ENCODE measurements around the gene MAPK12. TPM values are rescaled to one million over a fixed set of nuclear protein-coding genes. Genes with fewer than 3 reads are reported as not detected.

The MAPK12 gene
- total and polyA plus RNA-seq, 2 donors (not counting 1 experiment from before 2014, with no cell fraction given) = 6.5 to 7.8 TPM

DNA sequence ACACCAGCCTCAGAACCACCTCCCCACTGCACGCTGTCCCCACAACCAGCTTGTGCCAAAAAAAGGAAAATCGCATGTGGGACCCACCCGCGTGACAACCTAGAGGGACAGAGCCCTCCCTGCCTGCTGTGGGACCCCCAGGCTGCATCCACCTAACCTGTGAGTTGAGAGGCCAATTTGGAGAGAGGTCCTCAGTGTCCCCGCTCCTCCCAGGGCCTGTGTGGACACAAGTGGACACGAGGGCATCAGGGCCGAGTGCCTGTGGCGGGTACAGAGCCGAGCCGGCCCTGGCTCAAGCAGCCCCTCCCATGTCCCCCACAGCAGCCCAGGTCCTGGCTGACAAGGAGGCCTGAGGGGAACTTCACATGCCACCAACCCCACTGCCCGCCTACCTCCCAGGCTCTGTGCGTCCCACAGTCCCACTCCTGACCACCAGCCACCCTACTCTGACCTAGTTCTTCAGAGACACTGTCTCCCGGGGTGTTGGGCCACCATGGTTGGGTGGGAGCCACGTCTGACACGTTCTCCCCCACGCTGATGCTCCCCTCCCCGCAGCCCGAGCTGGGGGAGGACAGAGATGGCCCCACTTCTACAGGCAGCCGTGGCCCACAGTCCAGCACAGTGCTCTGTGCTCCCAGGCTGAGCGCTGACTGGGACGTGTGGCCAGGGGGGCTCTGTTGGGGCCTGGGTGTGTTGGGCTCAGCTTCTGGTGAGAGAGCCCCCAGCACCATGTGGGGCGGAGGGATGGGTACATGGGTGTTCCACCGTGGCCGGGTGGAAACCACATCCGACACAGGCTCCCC is 41.5 kb downstream of the MAPK12 start:
- H3K4me3 Mint-ChIP-seq = no peak overlapping the region
- H3K4me3 ChIP-seq (ENCODE audit: control extremely low read depth in 1 of 5, extremely low read depth in 1 of 5, insufficient read depth in 1 of 5, low read depth in 2 of 5, low read length in 4 of 5) = no peak overlapping the region
- H3K27me3 Mint-ChIP-seq = no peaks in the 10 kb centered on the region
- H3K4me1 ChIP-seq (ENCODE audit: control insufficient read depth in 2 of 2, insufficient read depth in 2 of 2, low read length in 2 of 2) = no peaks in the 10 kb centered on the region
- DNase-seq (no peak), ATAC-seq (ENCODE audit: low read depth) (no peak)
- H3K36me3 ChIP-seq (replicated peaks in 1 of 2; ENCODE audit: control extremely low read depth in 1 of 2, control insufficient read depth in 1 of 2, extremely low read depth in 1 of 2, insufficient read depth in 2 of 2, low read length in 1 of 2) = peaks cover 0 to 75% of the 10 kb centered on the region in 2 experiments
- H3K4me1 Mint-ChIP-seq = no peaks in the 10 kb centered on the region
- no peak overlapping the region for H3K4me2 ChIP-seq (replicated peaks; ENCODE audit: low read depth, low read length, poor library complexity, severe bottlenecking)
- POLR2A ChIA-PET = interaction anchor here (0.7 kb wide), 1 partner anchor 29 kb away, joined by 3 read pairs; no protein-coding TSS in a partner anchor
- CTCF ChIA-PET = interaction anchor here (0.7 to 3.5 kb wide), 3 partner anchors 12 to 290 kb away, joined by 3 to 11 read pairs (median 4); no protein-coding TSS in a partner anchor
- H4K20me1 ChIP-seq (ENCODE audit: control insufficient read depth, insufficient read depth, low read length, poor library complexity, severe bottlenecking) = peaks cover 10% of the 10 kb centered on the region
- H3K9me3 Mint-ChIP-seq (ENCODE audit: insufficient read depth) = no peaks in the 10 kb centered on the region
- TF ChIP-seq, protein P1, sequence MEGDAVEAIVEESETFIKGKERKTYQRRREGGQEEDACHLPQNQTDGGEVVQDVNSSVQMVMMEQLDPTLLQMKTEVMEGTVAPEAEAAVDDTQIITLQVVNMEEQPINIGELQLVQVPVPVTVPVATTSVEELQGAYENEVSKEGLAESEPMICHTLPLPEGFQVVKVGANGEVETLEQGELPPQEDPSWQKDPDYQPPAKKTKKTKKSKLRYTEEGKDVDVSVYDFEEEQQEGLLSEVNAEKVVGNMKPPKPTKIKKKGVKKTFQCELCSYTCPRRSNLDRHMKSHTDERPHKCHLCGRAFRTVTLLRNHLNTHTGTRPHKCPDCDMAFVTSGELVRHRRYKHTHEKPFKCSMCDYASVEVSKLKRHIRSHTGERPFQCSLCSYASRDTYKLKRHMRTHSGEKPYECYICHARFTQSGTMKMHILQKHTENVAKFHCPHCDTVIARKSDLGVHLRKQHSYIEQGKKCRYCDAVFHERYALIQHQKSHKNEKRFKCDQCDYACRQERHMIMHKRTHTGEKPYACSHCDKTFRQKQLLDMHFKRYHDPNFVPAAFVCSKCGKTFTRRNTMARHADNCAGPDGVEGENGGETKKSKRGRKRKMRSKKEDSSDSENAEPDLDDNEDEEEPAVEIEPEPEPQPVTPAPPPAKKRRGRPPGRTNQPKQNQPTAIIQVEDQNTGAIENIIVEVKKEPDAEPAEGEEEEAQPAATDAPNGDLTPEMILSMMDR (IDR thresholded peaks at IDR 0.05) = no peak
- no peak for TF ChIP-seq EZH2 (IDR thresholded peaks at IDR 0.05; ENCODE audit: borderline replicate concordance, insufficient read depth, low read depth, low read length, poor library complexity, severe bottlenecking)
- H3K9me3 ChIP-seq (ENCODE audit: control extremely low read depth in 1 of 3, control insufficient read depth in 2 of 3, insufficient read depth in 1 of 3, low read length in 2 of 3) = no peaks in the 10 kb centered on the region
- H3K79me2 ChIP-seq (ENCODE audit: control insufficient read depth, insufficient read depth, low read length) = no peaks in the 10 kb centered on the region
- H3K9ac ChIP-seq (ENCODE audit: low read length) = no peak overlapping the region
- H2AFZ ChIP-seq (ENCODE audit: insufficient read depth, low read depth, low read length, poor library complexity, severe bottlenecking) = no peak overlapping the region
- intact Hi-C loops (cut with micrococcal nuclease) = no loop called here
- no peaks in the 10 kb centered on the region for H3K27me3 ChIP-seq (replicated peaks in 1 of 4; ENCODE audit: control extremely low read depth in 1 of 4, control insufficient read depth in 3 of 4, insufficient read depth in 4 of 4, low read length in 3 of 4)
- no peak overlapping the region for H3K27ac Mint-ChIP-seq
- H3K27ac ChIP-seq (ENCODE audit: low read length in 2 of 2) = no peak overlapping the region
- WGBS (ENCODE audit: insufficient coverage) = 94% methylated on average over 24 of the region's 25 CpGs

Data from B cell (primary cell).